ENCODE results near the gene PPP2R3B.
A peak's percentile ranks its signal among the peaks of the same experiment; 100 is the strongest.
"Not testable (repeated sequence)": the region's sequence is repeated elsewhere in the genome, so short reads cannot be mapped to it uniquely, and the experiment has no call there.

Gene PPP2R3B, protein sequence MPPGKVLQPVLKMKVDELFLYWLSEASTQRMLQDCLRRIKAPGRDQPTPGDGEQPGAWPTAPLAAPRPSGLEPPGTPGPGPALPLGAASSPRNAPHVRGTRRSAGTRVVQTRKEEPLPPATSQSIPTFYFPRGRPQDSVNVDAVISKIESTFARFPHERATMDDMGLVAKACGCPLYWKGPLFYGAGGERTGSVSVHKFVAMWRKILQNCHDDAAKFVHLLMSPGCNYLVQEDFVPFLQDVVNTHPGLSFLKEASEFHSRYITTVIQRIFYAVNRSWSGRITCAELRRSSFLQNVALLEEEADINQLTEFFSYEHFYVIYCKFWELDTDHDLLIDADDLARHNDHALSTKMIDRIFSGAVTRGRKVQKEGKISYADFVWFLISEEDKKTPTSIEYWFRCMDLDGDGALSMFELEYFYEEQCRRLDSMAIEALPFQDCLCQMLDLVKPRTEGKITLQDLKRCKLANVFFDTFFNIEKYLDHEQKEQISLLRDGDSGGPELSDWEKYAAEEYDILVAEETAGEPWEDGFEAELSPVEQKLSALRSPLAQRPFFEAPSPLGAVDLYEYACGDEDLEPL

DNA sequence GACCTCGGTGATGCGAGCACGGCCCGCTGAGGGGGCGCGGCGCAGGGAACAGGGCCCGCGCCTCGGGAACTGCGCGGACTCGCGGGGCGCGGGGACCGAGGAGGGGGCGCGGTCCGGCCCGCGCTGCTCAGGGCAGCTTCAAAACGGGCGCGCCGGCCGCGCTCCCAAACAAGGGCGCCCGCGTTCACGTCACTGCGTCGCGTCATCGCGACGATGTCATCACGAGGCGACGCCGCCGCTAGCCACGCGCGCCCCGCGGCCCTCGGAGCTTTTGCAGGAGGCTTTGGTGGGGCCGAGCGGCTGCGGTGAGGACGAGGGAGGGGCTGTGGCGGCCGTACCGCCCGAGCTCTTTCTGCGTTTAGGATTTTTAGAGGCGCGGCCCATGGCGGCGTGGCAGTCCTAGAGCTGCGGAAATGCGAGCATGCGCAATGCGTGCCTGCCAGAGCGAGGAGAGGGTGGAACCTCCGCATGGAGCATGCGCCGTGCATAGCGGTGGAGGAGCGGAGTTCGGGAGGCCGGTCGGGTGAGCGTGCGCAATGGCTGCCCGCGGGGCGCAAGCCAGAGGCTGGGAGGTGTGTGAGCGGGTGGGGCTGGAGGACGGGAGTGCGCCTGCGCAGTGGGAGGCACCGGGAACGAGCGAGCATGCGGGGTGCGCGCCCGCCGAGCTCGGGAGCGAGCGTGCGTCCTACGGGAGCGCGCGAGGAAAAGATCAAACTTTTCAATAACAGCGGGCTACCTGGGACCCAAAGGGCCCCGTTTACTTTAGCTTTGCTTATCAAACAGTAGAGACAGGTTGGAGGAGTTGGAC lies at the start of gene PPP2R3B:
PPP2R3B (minus strand) TSS at position 140 of the 808 bp plus-strand sequence. CDS start 216 bp downstream, outside the sequence.
- DNase-seq: peak; percentile 94

DNA sequence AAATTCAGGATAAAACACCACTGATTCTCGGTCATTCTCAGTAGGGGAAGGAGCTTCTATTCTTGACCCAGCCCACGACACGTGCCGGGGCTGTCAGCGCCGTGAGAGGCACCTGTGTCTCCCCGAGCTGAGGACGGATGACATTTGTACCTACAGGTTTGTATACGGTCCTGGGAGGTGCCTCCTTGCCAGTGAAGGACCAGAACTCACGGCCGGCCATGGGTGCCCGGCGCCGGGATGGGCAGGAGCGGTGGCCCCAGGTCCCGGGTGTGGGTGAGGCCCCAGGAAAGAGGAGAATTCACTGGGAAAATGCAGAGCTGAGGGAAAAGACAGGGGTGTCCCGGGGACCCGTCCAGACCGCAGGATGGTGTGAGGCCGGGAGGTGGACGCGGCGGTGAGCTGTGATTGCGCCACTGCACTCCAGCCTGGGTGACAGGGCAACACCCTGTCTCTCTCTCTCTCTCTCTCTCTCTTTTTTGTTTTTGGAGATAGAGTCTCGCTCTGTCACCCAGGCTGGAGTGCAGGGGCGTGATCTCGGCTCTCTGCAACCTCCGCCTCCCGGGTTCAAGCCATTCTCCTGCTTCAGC lies 48.9 kb upstream of the PPP2R3B start:
- no peak for DNase-seq

DNA sequence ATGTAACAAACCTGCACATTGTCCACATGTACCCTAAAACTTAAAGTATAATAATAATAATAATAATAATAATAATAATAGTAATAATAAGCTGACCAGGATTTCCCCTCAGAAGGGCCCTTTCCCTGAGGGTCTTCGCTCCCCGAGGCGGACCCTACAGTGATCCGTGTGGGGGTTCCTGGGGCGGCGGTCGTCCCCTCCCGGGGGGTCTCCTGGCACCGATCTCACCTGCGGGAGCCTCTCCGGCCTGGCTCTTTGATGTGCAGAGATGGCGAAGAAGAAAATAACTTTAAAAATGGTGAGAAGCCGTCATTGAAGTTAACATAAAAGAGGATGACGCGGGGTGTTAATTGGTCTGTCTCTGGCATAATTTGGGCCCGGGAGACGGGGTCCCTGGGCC lies 48.2 kb upstream of the PPP2R3B start:
- DNase-seq: no peak

DNA sequence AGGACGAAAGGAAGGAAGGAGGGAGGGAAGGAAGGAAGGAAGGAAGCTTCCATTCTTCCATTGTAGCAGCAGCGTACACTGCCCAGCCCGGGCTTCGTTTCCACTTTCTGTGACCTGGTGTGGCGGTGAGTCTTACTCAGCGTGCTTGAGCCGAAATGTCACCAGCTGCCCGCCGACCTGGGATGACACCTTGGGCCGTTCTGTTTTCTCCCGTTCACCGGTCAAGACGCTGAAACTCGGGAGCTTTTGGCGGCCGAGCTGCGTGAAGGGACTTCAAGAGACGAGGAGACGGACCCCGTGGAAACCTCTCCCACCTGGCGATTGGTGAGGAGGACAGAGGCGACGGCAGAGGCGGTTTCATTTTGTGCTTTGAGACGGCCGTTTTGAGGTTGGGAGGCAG lies 47.1 kb upstream of the PPP2R3B start:
- DNase-seq: no peak

DNA sequence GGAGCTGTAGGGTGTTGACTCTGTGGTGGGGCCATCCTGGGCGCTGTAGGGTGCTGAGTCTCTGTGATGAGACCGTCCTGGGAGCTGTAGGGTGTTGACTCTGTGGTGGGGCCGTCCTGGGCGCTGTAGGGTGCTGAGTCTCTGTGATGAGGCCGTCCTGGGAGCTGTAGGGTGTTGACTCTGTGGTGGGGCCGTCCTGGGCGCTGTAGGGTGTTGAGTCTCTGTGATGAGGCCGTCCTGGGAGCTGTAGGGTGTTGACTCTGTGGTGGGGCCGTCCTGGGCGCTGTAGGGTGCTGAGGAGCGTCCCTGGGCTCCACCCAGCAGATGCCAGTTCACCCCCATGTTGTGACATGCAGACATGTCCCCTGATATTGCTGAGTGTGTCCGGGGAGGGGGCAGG lies 46.0 kb upstream of the PPP2R3B start:
- not testable (repeated sequence) for DNase-seq

DNA sequence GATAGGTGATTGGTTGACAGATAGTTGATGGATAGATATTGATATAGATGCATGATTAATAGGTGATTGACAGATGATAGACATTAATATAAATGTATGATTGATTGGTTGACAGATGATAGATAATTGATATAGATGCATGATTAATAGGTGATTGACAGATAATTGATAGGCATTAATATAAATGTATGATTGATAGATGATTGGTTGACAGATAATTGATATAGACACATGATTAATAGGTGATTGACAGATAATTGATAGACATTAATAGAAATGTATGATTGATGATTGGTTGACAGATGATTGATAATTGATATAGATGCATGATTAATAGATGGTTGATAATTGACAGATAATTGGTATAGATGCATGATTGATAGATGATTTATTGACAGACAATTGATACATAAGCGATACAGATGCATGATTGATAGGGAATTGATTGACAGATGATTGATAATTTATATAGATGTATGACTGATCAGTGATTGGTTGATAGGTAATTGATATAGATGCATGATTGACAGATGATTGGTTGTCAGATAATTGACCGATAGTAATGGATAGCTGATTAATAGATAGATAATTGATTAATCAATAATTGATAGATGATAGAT lies 44.9 kb upstream of the PPP2R3B start:
- DNase-seq: no peak

DNA sequence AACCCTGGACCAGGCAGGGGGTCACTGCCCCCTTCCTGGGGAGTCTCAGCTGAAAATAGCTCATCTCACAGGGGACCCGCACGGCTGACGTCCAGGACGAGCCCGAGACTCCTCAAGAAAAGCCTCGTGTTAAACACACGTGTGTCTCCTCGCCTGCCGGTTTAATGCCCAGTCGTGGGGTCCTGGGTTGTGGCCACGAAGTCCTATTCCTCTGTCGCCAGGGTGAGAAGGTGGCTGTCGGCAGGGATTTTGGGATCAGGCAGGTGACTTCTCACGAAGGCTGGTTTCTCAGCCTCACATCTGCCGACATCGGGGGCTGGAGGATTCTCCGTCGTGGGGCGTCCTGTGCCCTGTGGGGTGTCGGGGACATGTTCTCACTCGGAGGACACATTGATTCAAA lies 44.3 kb upstream of the PPP2R3B start:
- no peak for DNase-seq

DNA sequence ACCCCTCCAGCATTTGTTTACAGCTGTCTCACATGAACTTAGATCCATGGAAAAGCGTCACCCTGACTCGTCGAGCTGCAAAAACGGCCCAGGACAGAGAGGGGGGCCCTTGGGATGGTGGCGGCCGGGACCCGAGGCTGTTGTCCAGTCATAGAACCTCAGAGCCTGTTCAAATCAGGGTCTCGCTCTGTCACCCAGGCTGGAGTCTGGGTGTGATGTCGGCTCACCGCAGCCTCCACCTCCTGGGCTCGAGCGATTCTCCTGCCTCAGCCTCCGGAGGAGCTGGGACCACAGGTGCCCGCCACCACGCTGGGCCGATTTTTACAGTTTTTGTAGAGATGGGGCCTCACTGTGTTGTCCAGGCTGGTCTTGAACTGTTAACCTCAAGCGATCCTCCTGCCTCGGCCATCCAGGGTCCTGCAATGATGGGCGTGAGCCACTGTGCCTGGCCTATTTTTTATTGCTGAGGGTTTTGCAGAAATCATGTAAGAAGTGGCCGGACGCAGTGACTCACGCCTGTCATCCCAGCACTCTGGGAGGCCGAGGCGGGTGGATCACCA lies 42.6 kb upstream of the PPP2R3B start:
- DNase-seq: no peak

DNA sequence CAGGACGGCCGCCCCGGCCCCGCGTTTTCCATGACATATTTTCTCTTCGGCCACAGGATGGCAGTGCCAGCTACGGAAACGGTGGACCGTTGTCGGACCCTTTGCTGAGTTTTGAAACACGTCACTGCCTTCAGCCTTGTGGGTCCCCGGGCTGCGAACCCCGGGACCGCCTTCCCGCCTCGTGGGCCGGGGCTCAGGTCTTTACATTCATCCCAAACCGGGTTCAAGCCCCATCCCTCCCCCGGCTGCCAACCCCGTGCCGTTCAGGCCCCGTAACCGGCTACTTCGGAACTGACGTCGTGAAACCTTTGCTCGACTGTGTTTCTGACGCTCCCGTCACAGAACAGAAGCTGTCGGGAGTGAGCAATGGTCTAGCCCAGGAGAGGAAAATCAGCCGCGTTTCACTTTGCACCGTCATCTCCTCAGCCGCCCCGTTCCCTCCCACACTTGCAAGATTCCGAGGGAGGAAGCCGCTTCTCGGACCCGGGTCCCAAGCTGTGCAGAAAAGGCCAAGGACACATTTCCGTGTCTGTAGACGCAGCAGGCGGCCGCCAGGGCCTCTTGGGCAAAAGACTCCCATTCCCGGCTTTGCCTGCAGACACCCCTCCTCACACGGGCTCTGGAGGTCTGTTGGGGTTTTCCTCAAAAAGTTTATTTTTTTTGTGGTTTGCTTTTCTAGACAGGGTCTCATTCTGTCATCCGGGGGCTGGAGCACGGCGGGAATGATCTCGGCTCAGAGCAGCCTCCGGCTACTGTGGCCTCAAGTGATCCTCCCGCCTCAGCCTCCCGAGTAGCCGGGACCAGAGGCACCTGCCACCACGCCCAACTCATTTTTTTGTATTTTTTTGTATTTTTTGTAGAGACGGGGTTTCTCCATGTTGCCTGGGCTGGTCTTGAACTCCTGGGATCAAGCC lies 41.4 kb upstream of the PPP2R3B start:
- no peak for DNase-seq

DNA sequence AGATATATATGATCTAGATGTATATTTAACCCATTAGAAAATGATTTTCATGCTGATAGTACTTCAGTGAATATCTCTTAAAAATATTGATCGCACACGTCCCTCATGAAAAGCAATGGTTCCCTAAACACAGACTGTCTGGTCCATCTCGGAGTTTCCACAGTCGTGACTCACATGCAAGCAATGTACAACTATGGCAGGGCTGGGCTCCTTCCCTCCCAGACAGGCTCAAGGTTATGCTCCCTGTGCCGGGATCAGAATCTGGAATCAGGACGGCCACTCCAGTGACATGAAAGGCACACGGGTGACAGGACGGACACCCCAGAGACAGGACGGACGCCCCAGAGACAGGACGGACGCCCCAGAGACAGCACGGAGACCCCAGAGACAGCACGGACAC lies 40.2 kb upstream of the PPP2R3B start:
- DNase-seq: peak; percentile 19

DNA sequence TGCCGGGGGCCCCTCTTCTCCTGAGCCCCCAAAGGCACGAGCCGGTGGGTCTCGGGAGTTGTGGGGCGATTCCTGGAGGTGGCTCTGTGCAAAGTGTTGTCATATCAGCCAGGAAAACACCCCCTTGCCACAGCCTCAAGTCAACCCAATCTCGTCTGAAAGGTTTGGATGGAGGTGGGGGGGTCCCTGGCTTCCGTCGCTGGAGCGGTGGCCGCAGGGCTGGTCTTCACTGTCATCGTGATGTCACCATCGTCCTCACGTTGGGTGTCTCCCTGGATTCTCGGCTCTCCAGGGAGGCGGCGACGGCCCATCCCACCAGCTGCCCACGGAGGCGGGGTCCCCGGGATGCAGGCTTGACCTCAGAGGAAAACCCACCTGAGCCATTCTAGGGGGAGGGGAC lies 38.3 kb upstream of the PPP2R3B start:
- DNase-seq: no peak

DNA sequence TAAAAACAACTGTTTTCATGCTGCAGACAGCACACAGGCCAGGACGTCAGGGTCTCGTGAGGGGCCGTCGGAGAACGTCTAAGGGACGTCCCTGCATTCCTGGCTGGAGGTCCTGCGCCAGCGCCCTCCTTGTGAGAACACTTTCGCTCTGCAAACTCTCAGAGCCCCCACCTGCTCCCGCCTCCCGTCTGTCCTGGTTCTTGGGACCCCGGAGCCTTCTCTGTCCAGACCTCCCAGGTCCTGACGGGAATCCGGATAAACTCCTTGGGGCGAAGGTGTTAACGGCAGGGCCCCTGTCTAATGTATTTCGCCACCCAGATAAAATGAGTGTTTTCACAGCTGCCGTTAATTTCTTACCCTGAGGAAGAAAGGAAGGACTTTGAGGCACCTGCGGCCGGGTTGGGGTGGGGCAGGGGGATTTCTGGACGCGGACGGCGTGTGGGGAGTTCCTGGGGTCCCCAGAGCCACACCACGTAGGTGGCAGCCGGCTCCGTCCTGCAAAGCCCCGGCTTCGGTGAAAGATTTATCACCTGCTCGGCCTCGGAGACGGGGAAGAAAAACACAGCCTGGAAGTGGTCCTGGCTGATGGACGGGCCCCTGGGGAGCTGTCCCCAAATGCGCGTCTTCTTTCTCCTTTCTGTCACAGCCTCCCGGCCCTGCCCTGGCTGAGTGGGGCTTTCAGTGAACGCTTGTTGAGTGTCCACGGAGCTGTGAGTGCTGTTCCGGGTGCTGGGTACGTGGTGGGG lies 35.1 kb upstream of the PPP2R3B start:
- no peak for DNase-seq

DNA sequence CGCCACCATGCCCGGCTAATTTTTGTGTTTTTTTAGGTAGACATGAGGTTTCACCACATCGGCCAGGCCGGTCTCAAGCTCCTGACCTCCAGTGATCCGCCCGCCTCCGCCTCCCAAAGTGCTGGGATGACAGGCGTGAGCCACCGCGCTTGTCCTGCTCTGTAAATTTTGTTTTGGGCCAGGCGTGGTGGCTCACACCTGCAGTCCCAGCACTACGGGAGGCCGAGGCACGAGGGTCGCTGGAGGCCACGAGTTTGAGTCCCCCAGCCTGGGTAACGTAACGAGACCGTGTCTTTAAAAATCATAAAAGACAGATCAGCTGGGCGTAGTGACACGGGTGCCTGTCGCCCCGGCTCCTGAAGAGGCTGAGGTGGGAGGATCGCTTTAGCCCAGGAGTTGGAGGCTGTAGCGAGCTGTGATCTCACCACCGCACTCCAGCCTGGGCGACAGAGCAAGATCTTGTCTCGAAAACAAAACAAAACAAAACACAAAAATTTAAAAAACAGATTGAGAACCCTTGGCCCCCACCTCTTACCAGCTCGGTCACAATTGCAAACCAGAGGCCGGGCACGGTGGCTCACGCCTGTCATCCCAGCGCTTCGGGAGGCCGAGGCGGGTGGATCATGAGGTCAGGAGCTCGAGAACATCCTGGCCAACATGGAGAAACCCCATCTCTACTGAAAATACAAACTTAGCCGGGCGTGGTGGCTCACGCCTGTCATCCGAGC lies 34.0 kb upstream of the PPP2R3B start:
- DNase-seq: no peak

DNA sequence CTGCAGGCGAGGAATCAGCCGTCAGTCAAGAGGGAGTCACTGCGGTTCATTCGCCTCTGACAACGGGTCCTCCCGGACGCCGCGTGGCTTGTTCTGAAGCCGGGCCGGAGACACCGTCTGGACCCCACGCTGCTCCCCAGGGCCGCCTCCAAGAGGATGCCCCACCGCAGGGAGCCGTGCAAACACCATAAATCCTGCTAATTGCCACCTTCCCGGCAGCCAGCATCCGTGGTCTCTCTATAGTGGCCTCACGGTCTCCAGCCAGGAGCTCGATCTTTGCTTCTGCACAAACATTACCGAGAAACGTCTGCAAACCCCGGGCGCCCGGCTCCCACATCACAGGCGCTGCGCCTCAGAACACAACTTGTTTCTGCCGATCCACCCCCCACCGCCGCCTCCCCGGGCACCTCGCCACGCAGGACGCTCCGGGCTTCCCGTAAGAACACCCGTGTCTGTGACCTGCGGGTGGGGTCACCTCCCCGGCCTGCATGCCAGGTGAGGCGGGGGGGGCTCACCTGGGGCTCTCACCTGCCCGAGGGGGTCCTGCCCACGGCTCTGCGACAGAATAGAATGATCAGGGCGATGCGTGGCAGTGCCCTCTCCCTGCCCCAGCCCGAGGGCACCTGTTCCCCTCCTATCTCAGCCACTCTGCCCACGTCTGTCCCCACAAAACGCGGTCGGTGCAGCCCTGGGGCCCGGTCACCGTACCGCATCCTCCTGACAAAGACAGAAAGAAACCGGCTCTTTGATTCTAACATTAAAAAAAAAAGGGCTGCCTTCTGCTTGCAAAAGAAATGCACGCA lies 32.4 kb upstream of the PPP2R3B start:
- no peak for DNase-seq

DNA sequence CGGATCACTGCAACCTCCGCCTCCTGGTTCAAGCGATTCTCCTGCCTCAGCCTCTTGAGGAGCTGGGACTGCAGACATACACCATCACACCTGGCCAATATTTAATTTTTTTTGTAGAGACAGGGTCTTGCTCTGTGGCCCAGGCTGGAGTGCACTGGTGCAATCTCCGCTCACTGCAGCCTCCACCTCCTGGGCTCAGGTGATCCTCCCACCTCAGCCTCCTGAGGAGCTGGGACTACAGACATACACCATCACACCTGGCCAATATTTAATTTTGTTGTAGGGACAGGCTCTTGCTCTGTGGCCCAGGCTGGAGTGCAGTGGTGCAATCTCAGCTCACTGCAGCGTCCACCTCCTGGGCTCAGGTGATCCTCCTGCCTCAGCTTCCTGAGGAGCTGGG lies 28.8 kb upstream of the PPP2R3B start:
- not testable (repeated sequence) for DNase-seq

DNA sequence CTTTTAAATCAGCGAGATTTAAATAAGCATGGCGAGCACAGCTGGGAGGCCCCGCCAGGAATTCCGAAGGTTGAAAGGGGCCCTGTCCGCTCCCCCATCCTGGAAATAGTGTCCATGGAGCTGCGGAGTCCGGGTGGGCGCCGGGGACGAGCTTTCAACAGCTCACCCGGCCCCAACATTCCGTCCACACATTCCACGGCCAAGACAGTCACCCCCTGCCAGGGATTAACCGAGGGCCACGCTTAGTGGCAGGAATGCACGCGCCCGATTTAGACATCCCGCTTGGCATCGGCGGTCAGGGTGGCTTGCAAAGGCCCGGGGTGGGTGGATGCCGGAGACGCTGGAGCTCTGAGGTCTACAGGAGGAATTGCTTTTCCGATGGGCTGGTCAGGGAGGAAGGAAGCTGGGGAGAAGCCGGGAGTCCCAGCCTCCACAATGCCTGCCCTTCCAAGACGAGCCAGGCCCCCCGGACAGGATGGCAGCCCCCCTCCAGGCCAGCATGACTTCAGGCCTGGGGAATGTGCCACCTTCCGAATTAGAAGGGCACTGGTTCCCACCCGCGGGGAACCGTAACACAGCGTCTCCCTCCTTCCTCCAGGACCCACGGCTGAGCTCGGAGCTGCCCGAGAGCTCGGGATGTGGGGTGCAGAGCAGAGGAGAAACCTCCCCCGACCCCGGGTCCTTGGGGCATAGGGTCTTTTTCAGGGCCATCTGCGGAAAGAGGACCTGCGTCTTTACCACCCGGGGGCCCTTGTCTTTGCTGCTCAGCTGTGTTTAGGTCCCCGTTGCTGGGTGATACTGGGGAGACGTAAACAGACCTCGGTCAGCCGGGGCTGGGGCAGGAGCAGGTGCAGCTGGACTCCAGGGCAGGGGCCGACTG lies 26.9 kb upstream of the PPP2R3B start:
- DNase-seq: no peak

DNA sequence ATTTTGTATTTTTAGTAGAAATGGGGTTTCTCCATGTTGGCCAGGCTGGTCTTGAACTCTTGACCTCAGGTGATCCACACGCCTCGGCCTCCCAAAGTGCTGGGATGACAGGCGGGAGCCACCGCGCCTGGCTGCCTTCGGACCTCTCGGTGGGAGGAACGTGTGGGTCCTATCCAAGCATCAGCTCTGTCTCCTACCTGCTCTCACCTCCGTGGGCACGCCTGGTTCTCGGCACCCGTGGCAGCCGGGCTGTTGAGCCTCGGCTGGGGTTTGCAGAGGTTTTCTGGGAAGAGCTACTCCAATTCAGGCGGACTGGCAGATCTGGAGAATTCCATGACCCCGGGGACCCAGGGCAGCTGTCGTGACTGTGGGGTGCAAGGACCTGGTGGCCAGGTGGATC lies 23.6 kb upstream of the PPP2R3B start:
- DNase-seq: no peak

DNA sequence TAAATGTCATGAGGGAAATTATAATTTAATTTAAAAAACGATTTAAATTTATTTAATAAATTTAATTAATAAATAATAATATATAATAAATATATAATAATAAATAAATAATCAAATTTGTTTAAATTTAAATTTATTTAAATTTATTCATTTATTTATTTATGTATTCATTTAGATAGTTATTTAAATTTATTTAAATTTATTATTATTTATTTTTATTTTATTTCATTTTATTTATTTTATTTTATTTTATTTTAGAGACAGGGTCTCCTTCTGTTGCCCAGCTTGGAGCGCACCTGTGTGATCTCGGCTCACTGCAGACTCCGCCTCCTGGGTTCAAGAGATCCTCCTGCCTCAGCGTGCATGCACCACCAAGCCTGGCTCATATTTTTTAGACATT lies 18.4 kb upstream of the PPP2R3B start:
- no peak for DNase-seq

Measured in NCI-H226 (cell line).